Body of pancreas (tissue), 4 donors: ENCODE measurements around the gene CLOCK. TPM values are rescaled to one million over a fixed set of nuclear protein-coding genes. Genes with fewer than 3 reads are reported as not detected.

Experiments
- ATAC-seq: fragments of 150-250 bp; one replicate; pipeline ENCODE4 v1.9.1; 2016
- DNase-seq, 4 donors: peaks; one replicate each; pipeline ENCODE4 v3.0.0-alpha.2; 2019
- H3K27ac ChIP-seq, 4 donors: fragments of 200-600 bp; sonication (generic); 1 replicate in 3 of 4; 2 replicates in 1 of 4; pipeline versions ENCODE4 v1.5.1 to v1.6.1; 2016 to 2019; ENCODE audit warnings: mild to moderate bottlenecking in 1 of 4, mixed read lengths in 1 of 4, moderate library complexity in 1 of 4
- H3K27me3 ChIP-seq, 2 donors: fragments of 200-600 bp; sonication (generic); one replicate each; pipeline ENCODE4 v1.6.0; 2016; ENCODE audit warnings: mild to moderate bottlenecking in 1 of 2
- H3K36me3 ChIP-seq, 2 donors: fragments of 200-600 bp; sonication (generic); replicated peaks in 1 of 2; 2 replicates each; pipeline ENCODE4 v1.5.1; 2016; ENCODE audit warnings: low read depth in 2 of 2; ENCODE audit not compliant: insufficient read depth in 1 of 2
- H3K4me1 ChIP-seq: fragments of 200-600 bp; sonication (generic); one replicate; pipeline ENCODE4 v1.6.0; 2016
- H3K4me3 ChIP-seq, 2 donors: fragments of 200-600 bp; sonication (generic); 1 replicate in 1 of 2; 2 replicates in 1 of 2; pipeline ENCODE4 v1.5.1; 2016 to 2019
- H3K9me3 ChIP-seq, 3 donors: fragments of 200-600 bp; sonication (generic); 1 replicate in 2 of 3; 2 replicates in 1 of 3; pipeline ENCODE4 v1.5.1; 2016
- CTCF ChIP-seq, 7 experiments: fragments of 450-650 bp in 4 of 7; fragments of 200-600 bp in 3 of 7; sonication (generic) in 3 of 7; IDR thresholded peaks; one replicate each; pipeline ENCODE4 v1.5.1; 2016 to 2019; ENCODE audit warnings: antibody characterized with exemption in 7 of 7
- POLR2A ChIP-seq, 3 donors: fragments of 450-650 bp; IDR thresholded peaks; one replicate each; pipeline ENCODE4 v1.6.1; 2016; ENCODE audit warnings: antibody characterized with exemption in 3 of 3, mild to moderate bottlenecking in 2 of 3
- WGBS, 2 donors: methylation state at CpG; one replicate each; pipeline ENCODE4 v1.1.5; 2017; 5-methylcytosine and 5-hydroxymethylcytosine counted together
- intact Hi-C: fragments of 100-400 bp; cut with DNase I; formaldehyde crosslinking; loops from one replicate; pipeline ENCODE4 v1.15.1; 2023
- total RNA-seq, 2 donors: library from RNA; depleted of rRNA; stranded (reverse); fragments of >200 nt; gene quantifications; one replicate each; pipeline ENCODE4 v1.1.0, GENCODE V29; 2016

The CLOCK gene
- total RNA-seq, 2 donors from 2014 or later = 6.3 to 13.7 TPM

DNA sequence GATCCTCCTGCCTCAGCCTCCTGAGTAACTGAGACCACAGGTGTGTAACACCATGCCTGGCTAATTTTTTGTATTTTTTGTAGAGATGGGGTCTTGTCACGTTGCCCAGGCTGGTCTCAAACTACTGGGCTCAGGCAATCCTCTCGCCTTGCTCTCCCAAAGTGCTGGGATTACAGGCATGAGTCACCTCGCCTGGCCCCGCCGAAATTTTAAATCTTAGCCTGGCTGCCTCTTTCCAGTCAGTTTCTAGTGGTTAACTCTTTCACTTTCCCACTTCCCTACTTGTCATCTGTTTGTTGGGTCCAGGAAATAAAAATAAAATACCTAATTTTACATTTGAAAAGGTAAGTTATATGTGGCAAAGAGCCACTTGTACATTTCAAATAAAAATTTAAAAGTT is 88.5 kb downstream of the CLOCK start:
- 92 to 96% methylated on average over 5 of the region's 5 CpGs for WGBS, 2 donors

DNA sequence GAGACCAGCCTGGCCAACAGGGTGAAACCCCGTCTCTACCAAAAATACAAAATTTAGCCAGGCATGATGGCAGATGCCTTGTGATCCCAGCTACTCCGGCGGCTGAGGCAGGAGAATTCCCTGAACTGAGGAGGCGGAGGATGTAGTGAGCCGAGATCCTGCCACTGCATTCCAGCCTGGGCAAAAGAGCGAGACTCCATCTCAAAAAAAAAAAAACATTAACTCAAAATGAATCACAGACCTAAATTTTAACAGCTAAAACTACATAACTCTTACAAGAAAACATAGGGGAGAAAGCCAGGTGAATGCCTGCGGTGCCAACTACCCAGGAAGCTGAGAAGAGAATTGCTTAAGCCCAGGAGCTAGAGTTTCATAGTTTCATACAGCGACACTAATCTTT is 96.1 kb downstream of the CLOCK start:
- Histone ChIP-seq H3K36me3 (peaks cover 0 to 11% of the 10 kb centered on the region in 2 donors), H3K4me1 (no peaks in the 10 kb centered on the region), H3K27me3 (no peaks in the 10 kb centered on the region), H3K4me3 (no peak overlapping the region), H3K27ac (no peak overlapping the region), H3K9me3 (no peaks in the 10 kb centered on the region)
- intact Hi-C loops = no loop called here
- no peak for DNase-seq
- WGBS, 2 donors = 83 to 84% methylated on average over 7 to 8 of the region's 8 CpGs
- no peak for ATAC-seq
- no peak for TF ChIP-seq POLR2A (IDR thresholded peaks at IDR 0.05)
- TF ChIP-seq CTCF (IDR thresholded peaks at IDR 0.05) = no peak

More for the DNA sequence above, 88.5 kb downstream of the CLOCK start:
- intact Hi-C loops = no loop called here
- DNase-seq (no peak), ATAC-seq (no peak)
- Histone ChIP-seq H3K27me3 (no peaks in the 10 kb centered on the region), H3K36me3 (no peaks in the 10 kb centered on the region), H3K4me3 (no peak overlapping the region), H3K4me1 (no peaks in the 10 kb centered on the region), H3K27ac (no peak overlapping the region), H3K9me3 (no peaks in the 10 kb centered on the region)
- TF ChIP-seq CTCF (IDR thresholded peaks at IDR 0.05) (no peak), POLR2A (IDR thresholded peaks at IDR 0.05) (no peak)

DNA sequence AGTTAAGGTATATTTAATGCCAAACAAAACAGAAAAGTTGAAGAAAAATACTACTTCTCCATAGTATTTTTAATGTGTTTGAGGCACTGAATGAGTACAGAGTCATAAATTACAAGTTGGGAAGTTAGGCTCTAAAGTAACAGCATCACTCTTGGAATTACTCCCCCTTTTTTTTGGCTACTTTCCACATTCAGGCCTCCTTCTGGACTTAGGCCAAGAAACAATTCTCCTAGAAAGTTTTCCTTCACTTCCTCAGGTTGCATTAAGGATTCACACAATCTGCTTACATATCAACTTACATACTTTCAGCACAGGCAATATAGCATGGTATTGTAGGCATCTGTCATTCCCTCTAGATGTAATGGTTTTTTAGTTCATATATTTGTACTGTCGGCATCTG is 98.9 kb downstream of the CLOCK start:
- intact Hi-C loops = no loop called here
- peaks cover 0 to 13% of the 10 kb centered on the region in 2 donors for H3K36me3 ChIP-seq

DNA sequence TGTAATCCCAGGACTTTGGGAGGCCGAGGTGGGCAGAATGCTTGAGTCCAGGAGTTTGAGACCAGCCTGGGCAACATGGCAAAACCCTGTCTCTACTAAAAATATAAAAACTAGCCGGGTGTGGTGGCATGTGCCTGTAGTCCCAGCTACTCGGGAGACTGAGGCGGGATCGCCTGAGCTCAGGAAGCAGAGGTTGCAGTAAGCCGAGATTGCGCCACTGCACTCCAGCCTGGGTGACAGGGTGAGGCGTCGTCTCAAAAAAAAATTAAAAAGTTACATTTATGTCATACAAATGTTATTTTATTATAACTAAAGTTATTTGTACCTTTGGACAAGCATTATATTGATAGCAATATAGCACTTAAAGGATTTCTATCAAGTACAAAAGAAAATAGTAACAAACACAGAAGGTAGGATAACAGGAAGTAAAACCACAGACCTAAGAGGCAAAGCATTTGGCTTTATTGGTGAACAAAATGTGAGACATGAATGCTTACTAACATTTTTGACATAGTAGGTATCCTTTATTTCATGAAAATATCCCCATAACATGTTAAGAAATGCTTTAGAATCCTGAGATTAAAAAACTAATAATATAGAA is 99.5 kb downstream of the CLOCK start:
- Histone ChIP-seq H3K36me3 (peaks cover 0 to 16% of the 10 kb centered on the region in 2 donors), H3K27ac (no peak overlapping the region), H3K27me3 (no peaks in the 10 kb centered on the region), H3K9me3 (no peaks in the 10 kb centered on the region), H3K4me1 (no peaks in the 10 kb centered on the region), H3K4me3 (no peak overlapping the region)
- DNase-seq (no peak), ATAC-seq (no peak)
- TF ChIP-seq CTCF (IDR thresholded peaks at IDR 0.05) = no peak
- TF ChIP-seq POLR2A (IDR thresholded peaks at IDR 0.05) = no peak
- WGBS, 2 donors = 71 to 94% methylated on average over 9 of the region's 9 CpGs
- intact Hi-C loops = no loop called here

More for the DNA sequence above, 98.9 kb downstream of the CLOCK start:
- Histone ChIP-seq H3K4me3 (no peak overlapping the region), H3K4me1 (no peaks in the 10 kb centered on the region), H3K27ac (no peak overlapping the region), H3K9me3 (no peaks in the 10 kb centered on the region), H3K27me3 (no peaks in the 10 kb centered on the region)
- DNase-seq (no peak), ATAC-seq (no peak)
- WGBS, 2 donors = 86 to 90% methylated on average over 1 of the region's 1 CpG
- TF ChIP-seq POLR2A (IDR thresholded peaks at IDR 0.05) (no peak), CTCF (IDR thresholded peaks at IDR 0.05) (no peak)

- Histone ChIP-seq H3K4me3 (no peak overlapping the region), H3K36me3 (peaks cover 0 to 14% of the 10 kb centered on the region in 2 donors), H3K27me3 (no peaks in the 10 kb centered on the region), H3K9me3 (no peaks in the 10 kb centered on the region), H3K27ac (no peak overlapping the region), H3K4me1 (no peaks in the 10 kb centered on the region)
- DNase-seq (no peak), ATAC-seq (no peak)
- TF ChIP-seq POLR2A (IDR thresholded peaks at IDR 0.05) = no peak
- TF ChIP-seq CTCF (IDR thresholded peaks at IDR 0.05) = no peak
- WGBS, 2 donors = 77 to 82% methylated on average over 1 of the region's 1 CpG
- intact Hi-C loops = no loop called here
These were observed 100.2 kb downstream of the CLOCK start for GRCh38 chr4:55446578-55446922.
